B cell (primary cell): ENCODE data around the gene RETREG1. TPM values are rescaled to one million over a fixed set of nuclear protein-coding genes. Genes with fewer than 3 reads are reported as not detected.

ENCODE experiments used
- ATAC-seq: fragments of 200-7000 bp; cut with Tn5 transposase; one replicate; pipeline ENCODE4 v1.10.0; 2021; ENCODE audit warnings: low read depth, mild to moderate bottlenecking, moderate number of reproducible peaks, moderate library complexity
- CTCF ChIA-PET: fragments of 350-600 bp; sonication (Branson Sonifier 250); formaldehyde crosslinking; loops from one replicate; lab custom pipeline; 2021; ENCODE audit warnings: antibody characterized with exemption, inconsistent platforms; lab: Charles Lee
- POLR2A ChIA-PET: fragments of 350-600 bp; sonication (Branson Sonifier 250); formaldehyde crosslinking; loops from one replicate; lab custom pipeline; 2021; ENCODE audit warnings: antibody characterized with exemption; lab: Charles Lee
- DNase-seq: peaks from one replicate; pipeline ENCODE4 v3.0.0; 2013
- H2AFZ ChIP-seq: 2 replicates; pipeline ENCODE4 v1.6.1; 2012; ENCODE audit warnings: mild to moderate bottlenecking, low read depth, low read length; ENCODE audit not compliant: insufficient read depth, poor library complexity, severe bottlenecking
- H3K27ac ChIP-seq, 2 donors: 1 replicate in 1 of 2; 2 replicates in 1 of 2; pipeline ENCODE4 v1.5.1; 2012 to 2013; ENCODE audit warnings: low read length in 2 of 2, mild to moderate bottlenecking in 2 of 2, moderate library complexity in 1 of 2
- H3K27me3 ChIP-seq, 4 experiments: fragments of 200-600 bp in 1 of 4; sonication (generic) in 1 of 4; replicated peaks in 1 of 4; 1 replicate in 2 of 4; 2 replicates in 2 of 4; pipeline versions ENCODE4 v1.6.1 to v1.7.0; 2013 to 2016; ENCODE audit warnings: low read length in 3 of 4, mild to moderate bottlenecking in 2 of 4, mixed read lengths in 1 of 4, moderate library complexity in 1 of 4; ENCODE audit not compliant: insufficient read depth in 4 of 4, control insufficient read depth in 3 of 4; ENCODE audit errors: control extremely low read depth in 1 of 4
- H3K36me3 ChIP-seq, 2 experiments: replicated peaks in 1 of 2; 1 replicate in 1 of 2; 2 replicates in 1 of 2; pipeline versions ENCODE4 v1.6.1 to v1.7.1; 2013; ENCODE audit warnings: low read length in 1 of 2; ENCODE audit not compliant: insufficient read depth in 2 of 2, control insufficient read depth in 1 of 2; ENCODE audit errors: control extremely low read depth in 1 of 2, extremely low read depth in 1 of 2
- H3K4me1 ChIP-seq, 2 donors: fragments of 200-600 bp in 1 of 2; sonication (generic) in 1 of 2; 1 replicate in 1 of 2; 2 replicates in 1 of 2; pipeline versions ENCODE4 v1.5.1 to v1.6.1; 2013 to 2017; ENCODE audit warnings: low read length in 2 of 2; ENCODE audit not compliant: control insufficient read depth in 2 of 2, insufficient read depth in 2 of 2
- H3K4me2 ChIP-seq: replicated peaks from 2 replicates; pipeline ENCODE3; 2012; ENCODE audit warnings: mild to moderate bottlenecking, low read depth, low read length; ENCODE audit not compliant: poor library complexity, severe bottlenecking
- H3K4me3 ChIP-seq, 5 experiments: fragments of 200-600 bp in 1 of 5; sonication (generic) in 1 of 5; 1 replicate in 3 of 5; 2 replicates in 2 of 5; pipeline versions ENCODE4 v1.5.1 to v1.7.0; 2011 to 2016; ENCODE audit warnings: low read length in 4 of 5, mild to moderate bottlenecking in 4 of 5, low read depth in 2 of 5, control low read depth in 1 of 5, moderate library complexity in 1 of 5; ENCODE audit not compliant: insufficient read depth in 1 of 5; ENCODE audit errors: control extremely low read depth in 1 of 5, extremely low read depth in 1 of 5
- H3K79me2 ChIP-seq: fragments of 200-600 bp; sonication (generic); one replicate; pipeline ENCODE4 v1.6.0; 2016; ENCODE audit warnings: low read length; ENCODE audit not compliant: control insufficient read depth, insufficient read depth
- H3K9ac ChIP-seq: fragments of 200-600 bp; sonication (generic); 2 replicates; pipeline ENCODE4 v1.6.1; 2017; ENCODE audit warnings: mild to moderate bottlenecking, low read length, moderate library complexity
- H3K9me3 ChIP-seq, 3 donors: one replicate each; pipeline versions ENCODE4 v1.6.1 to v1.7.1; 2013; ENCODE audit warnings: low read length in 2 of 3; ENCODE audit not compliant: control insufficient read depth in 2 of 3, insufficient read depth in 1 of 3; ENCODE audit errors: control extremely low read depth in 1 of 3
- H4K20me1 ChIP-seq: 2 replicates; pipeline ENCODE4 v1.6.0; 2012; ENCODE audit warnings: mild to moderate bottlenecking, low read length; ENCODE audit not compliant: insufficient read depth, control insufficient read depth, poor library complexity, severe bottlenecking
- H3K27ac Mint-ChIP-seq: one replicate; pipeline ENCODE4 v1.8.0; 2021; ENCODE audit warnings: mixed read lengths
- H3K27me3 Mint-ChIP-seq: one replicate; pipeline ENCODE4 v1.8.0; 2021; ENCODE audit warnings: mixed read lengths
- H3K4me1 Mint-ChIP-seq: one replicate; pipeline ENCODE4 v1.8.0; 2021; ENCODE audit warnings: mixed read lengths
- H3K4me3 Mint-ChIP-seq: one replicate; pipeline ENCODE4 v1.8.0; 2021; ENCODE audit warnings: mixed read lengths
- H3K9me3 Mint-ChIP-seq: one replicate; pipeline ENCODE4 v1.8.0; 2022; ENCODE audit warnings: mixed read lengths; ENCODE audit not compliant: insufficient read depth
- EZH2 ChIP-seq: IDR thresholded peaks from 2 replicates; pipeline ENCODE4 v1.6.1; 2012; ENCODE audit warnings: borderline replicate concordance, low read depth, mild to moderate bottlenecking, moderate library complexity, low read length; ENCODE audit not compliant: insufficient read depth, poor library complexity, severe bottlenecking
- WGBS: methylation state at CpG from one replicate; pipeline ENCODE4 v1.1.5; 2013; ENCODE audit warnings: missing lambda C conversion rate; ENCODE audit not compliant: insufficient coverage; 5-methylcytosine and 5-hydroxymethylcytosine counted together
- intact Hi-C: fragments of 100-400 bp; cut with micrococcal nuclease; formaldehyde crosslinking; loops from one replicate; pipeline ENCODE4 v1.10.0; 2022
- polyA plus RNA-seq: library from polyadenylated mRNA; depleted of rRNA; stranded (reverse); fragments of >200 nt; gene quantifications from 2 replicates; pipeline ENCODE4 v1.2.3, GENCODE V29; 2012
- total RNA-seq, 2 donors: library from RNA; stranded (reverse); fragments of 120-200 nt in 1 of 2; gene quantifications; 1 replicate in 1 of 2; 2 replicates in 1 of 2; pipeline versions ENCODE4 v1.2.3 to v1.2.4, GENCODE V29; 2013 to 2022
- TF ChIP-seq, protein P1 (sequence below): fragments of 200-600 bp; IDR thresholded peaks from one replicate; pipeline ENCODE4 v1.8.0; 2022; ENCODE audit warnings: antibody characterized with exemption, mild to moderate bottlenecking

RETREG1 gene
- total and polyA plus RNA-seq, 2 donors (not counting 1 experiment from before 2014, with no cell fraction given): 5.1 to 12.9 TPM

- DNase-seq: no peak
- peaks cover 16 to 17% of the 10 kb centered on the region in 2 donors for H3K4me1 ChIP-seq
- ATAC-seq: no peak
- 85% methylated on average over 1 of the region's 1 CpG for WGBS
- no peak overlapping the region for H2AFZ ChIP-seq
- no peak overlapping the region for H3K4me3 Mint-ChIP-seq
- peaks cover 57% of the 10 kb centered on the region for H3K79me2 ChIP-seq
- H3K4me1 Mint-ChIP-seq: peaks cover 63% of the 10 kb centered on the region
- peaks cover 11 to 76% of the 10 kb centered on the region in 2 experiments for H3K36me3 ChIP-seq
- no peak overlapping the region for H3K27ac ChIP-seq
- H3K4me3 ChIP-seq: no peak overlapping the region
- no peaks in the 10 kb centered on the region for H3K9me3 ChIP-seq
- intact Hi-C loops: loop anchor here (5.0 kb wide), 1 partner anchor 1351 kb away; no protein-coding TSS in a partner anchor
- CTCF ChIA-PET: interaction anchor here (0.7 to 3.1 kb wide), 7 partner anchors 11 to 209 kb away, joined by 3 to 11 read pairs (median 4); no protein-coding TSS in a partner anchor
- no peaks in the 10 kb centered on the region for H3K27me3 ChIP-seq
- TF ChIP-seq EZH2: no peak
- TF ChIP-seq, protein P1, sequence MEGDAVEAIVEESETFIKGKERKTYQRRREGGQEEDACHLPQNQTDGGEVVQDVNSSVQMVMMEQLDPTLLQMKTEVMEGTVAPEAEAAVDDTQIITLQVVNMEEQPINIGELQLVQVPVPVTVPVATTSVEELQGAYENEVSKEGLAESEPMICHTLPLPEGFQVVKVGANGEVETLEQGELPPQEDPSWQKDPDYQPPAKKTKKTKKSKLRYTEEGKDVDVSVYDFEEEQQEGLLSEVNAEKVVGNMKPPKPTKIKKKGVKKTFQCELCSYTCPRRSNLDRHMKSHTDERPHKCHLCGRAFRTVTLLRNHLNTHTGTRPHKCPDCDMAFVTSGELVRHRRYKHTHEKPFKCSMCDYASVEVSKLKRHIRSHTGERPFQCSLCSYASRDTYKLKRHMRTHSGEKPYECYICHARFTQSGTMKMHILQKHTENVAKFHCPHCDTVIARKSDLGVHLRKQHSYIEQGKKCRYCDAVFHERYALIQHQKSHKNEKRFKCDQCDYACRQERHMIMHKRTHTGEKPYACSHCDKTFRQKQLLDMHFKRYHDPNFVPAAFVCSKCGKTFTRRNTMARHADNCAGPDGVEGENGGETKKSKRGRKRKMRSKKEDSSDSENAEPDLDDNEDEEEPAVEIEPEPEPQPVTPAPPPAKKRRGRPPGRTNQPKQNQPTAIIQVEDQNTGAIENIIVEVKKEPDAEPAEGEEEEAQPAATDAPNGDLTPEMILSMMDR: no peak
- no peaks in the 10 kb centered on the region for H3K27me3 Mint-ChIP-seq
- H4K20me1 ChIP-seq: peaks cover 63% of the 10 kb centered on the region
- no peaks in the 10 kb centered on the region for H3K9me3 Mint-ChIP-seq
- H3K9ac ChIP-seq: no peak overlapping the region
- POLR2A ChIA-PET: no interaction called here
- H3K27ac Mint-ChIP-seq: no peak overlapping the region
- H3K4me2 ChIP-seq: no peak overlapping the region
Observed at GRCh38 chr5:16457853-16458252, 158.9 kb downstream of the RETREG1 start.

- peaks cover 53% of the 10 kb centered on the region for H3K79me2 ChIP-seq
- no peaks in the 10 kb centered on the region for H3K9me3 ChIP-seq
- TF ChIP-seq, protein P1: no peak
- TF ChIP-seq EZH2: no peak
- no peak overlapping the region for H2AFZ ChIP-seq
- no peak for DNase-seq
- no peak for ATAC-seq
- Mint-ChIP-seq H3K4me1 (peaks cover 60% of the 10 kb centered on the region), H3K4me3 (no peak overlapping the region), H3K27me3 (no peaks in the 10 kb centered on the region), H3K9me3 (no peaks in the 10 kb centered on the region), H3K27ac (no peak overlapping the region)
- H3K4me3 ChIP-seq: no peak overlapping the region
- peak overlapping the region in 1 of 2 donors; percentile 57 for H3K27ac ChIP-seq
- CTCF ChIA-PET: interaction anchor here (0.7 to 3.1 kb wide), 6 partner anchors 27 to 1351 kb away, joined by 3 to 12 read pairs (median 6); no protein-coding TSS in a partner anchor
- H3K27me3 ChIP-seq: no peaks in the 10 kb centered on the region
- H3K4me1 ChIP-seq: peaks cover 16 to 17% of the 10 kb centered on the region in 2 donors
- peaks cover 14 to 76% of the 10 kb centered on the region in 2 experiments for H3K36me3 ChIP-seq
- no CpG with 5 or more reads among the region's 3 CpGs for whole genome bisulfite sequencing
- intact Hi-C loops: loop anchor here (5.0 kb wide), 1 partner anchor 1350 kb away; no protein-coding TSS in a partner anchor
- H4K20me1 ChIP-seq: peaks cover 63% of the 10 kb centered on the region
- H3K9ac ChIP-seq: no peak overlapping the region
- H3K4me2 ChIP-seq: no peak overlapping the region
- POLR2A ChIA-PET: no interaction called here
Observed at GRCh38 chr5:16457451-16457850, 159.3 kb downstream of the RETREG1 start.
